Keratinocyte (primary cell): ENCODE measurements around the gene PRKD1. TPM values are rescaled to one million over a fixed set of nuclear protein-coding genes. Genes with fewer than 3 reads are reported as not detected.

Source experiments
- DNase-seq: peaks from one replicate; pipeline ENCODE4 v3.0.0-alpha.2; 2011; ENCODE audit warnings: low read depth, missing footprints, low spot score
- FAIRE-seq: peaks from 2 replicates; lab custom pipeline; 2011; peaks lifted over from hg19 to GRCh38; lab: Jason Lieb, UNC
- H2AFZ ChIP-seq: 2 replicates; pipeline ENCODE4 v1.6.0; 2012; ENCODE audit warnings: low read length, control low read depth, inconsistent platforms; ENCODE audit not compliant: control insufficient read depth
- H3K27ac ChIP-seq: 2 replicates; pipeline ENCODE4 v1.5.1; 2011; ENCODE audit warnings: low read length; ENCODE audit not compliant: control insufficient read depth, insufficient read depth
- H3K27me3 ChIP-seq: 3 replicates; pipeline ENCODE4 v1.6.0; 2011; ENCODE audit warnings: low read length; ENCODE audit not compliant: control insufficient read depth, insufficient read depth; ENCODE audit errors: extremely low read depth
- H3K36me3 ChIP-seq, 2 experiments: 2 replicates in 1 of 2; 3 replicates in 1 of 2; pipeline ENCODE4 v1.5.1; 2011; ENCODE audit warnings: low read length in 2 of 2, mild to moderate bottlenecking in 1 of 2; ENCODE audit not compliant: control insufficient read depth in 2 of 2, insufficient read depth in 2 of 2; ENCODE audit errors: extremely low read depth in 1 of 2
- H3K4me1 ChIP-seq: 3 replicates; pipeline ENCODE4 v1.5.1; 2011; ENCODE audit warnings: low read length; ENCODE audit not compliant: control insufficient read depth, insufficient read depth; ENCODE audit errors: extremely low read depth
- H3K4me2 ChIP-seq: 3 replicates; pipeline ENCODE4 v1.6.0; 2011; ENCODE audit warnings: low read depth, low read length; ENCODE audit not compliant: control insufficient read depth, insufficient read depth; ENCODE audit errors: extremely low read depth
- H3K4me3 ChIP-seq, 3 experiments: fragments of 200-600 bp in 1 of 3; sonication (generic) in 1 of 3; 2 replicates in 2 of 3; 3 replicates in 1 of 3; pipeline ENCODE4 v1.5.1; 2011 to 2016; ENCODE audit warnings: low read length in 3 of 3, mild to moderate bottlenecking in 3 of 3, control low read depth in 2 of 3, inconsistent platforms in 1 of 3, low read depth in 1 of 3, mixed read lengths in 1 of 3, mixed run types in 1 of 3, moderate library complexity in 1 of 3; ENCODE audit not compliant: control insufficient read depth in 2 of 3, insufficient read depth in 2 of 3; ENCODE audit errors: extremely low read depth in 1 of 3
- H3K79me2 ChIP-seq: 2 replicates; pipeline ENCODE4 v1.6.0; 2012; ENCODE audit warnings: low read length; ENCODE audit not compliant: control insufficient read depth, insufficient read depth
- H3K9ac ChIP-seq: 3 replicates; pipeline ENCODE4 v1.6.0; 2011; ENCODE audit warnings: low read length; ENCODE audit not compliant: control insufficient read depth, insufficient read depth; ENCODE audit errors: extremely low read depth
- H3K9me1 ChIP-seq: 3 replicates; pipeline ENCODE4 v1.6.0; 2011; ENCODE audit warnings: low read length; ENCODE audit not compliant: control insufficient read depth, insufficient read depth; ENCODE audit errors: extremely low read depth
- H3K9me3 ChIP-seq: 2 replicates; pipeline ENCODE4 v1.5.1; 2012; ENCODE audit warnings: low read depth, low read length; ENCODE audit not compliant: control insufficient read depth
- H4K20me1 ChIP-seq: 3 replicates; pipeline ENCODE4 v1.6.0; 2011; ENCODE audit warnings: low read length; ENCODE audit not compliant: control insufficient read depth, insufficient read depth; ENCODE audit errors: extremely low read depth
- CTCF ChIP-seq, 3 experiments: IDR thresholded peaks in 1 of 3; conservative IDR thresholded peaks in 1 of 3; optimal IDR thresholded peaks in 1 of 3; 2 replicates in 2 of 3; 3 replicates in 1 of 3; pipeline versions ENCODE3 to v1.5.1; 2011; ENCODE audit warnings: low read length in 3 of 3, mild to moderate bottlenecking in 3 of 3, moderate library complexity in 2 of 3, control low read depth in 1 of 3, inconsistent platforms in 1 of 3; ENCODE audit not compliant: insufficient read depth in 2 of 3; ENCODE audit errors: extremely low read depth in 1 of 3
- EZH2 ChIP-seq: IDR thresholded peaks from one replicate; pipeline ENCODE4 v1.6.1; 2012; ENCODE audit warnings: inconsistent platforms, mild to moderate bottlenecking, low read length, moderate library complexity
- dilution Hi-C: fragments of 300-500 bp; cut with MboI; formaldehyde crosslinking; loops from one replicate; pipeline ENCODE4 v1.7.0; 2020; ENCODE audit warnings: low sequenced_read_pairs; ENCODE audit not compliant: extremely low pct_ligation_motif_present
- polyA plus RNA-seq, 5 experiments: library from polyadenylated mRNA; depleted of rRNA in 3 of 5; stranded (reverse) in 3 of 5; stranded (forward) in 1 of 5; unstranded in 1 of 5; fragments of >200 nt; gene quantifications; 1 replicate in 1 of 5; 2 replicates in 3 of 5; 3 replicates in 1 of 5; pipeline versions ENCODE4 v1.2.1 to v1.2.3, GENCODE V29; 2011 to 2012; ENCODE audit warnings: missing spikeins in 2 of 5, low read depth in 1 of 5, low replicate concordance in 1 of 5

PRKD1 gene
- polyA plus RNA-seq, 1 donor (not counting 4 experiments of a cell fraction or from before 2014, with no cell fraction given): 0.49 TPM

- no peaks in the 10 kb centered on the region for H3K4me1 ChIP-seq
- FAIRE-seq: no peak
- H3K27ac ChIP-seq: no peak overlapping the region
- H3K36me3 ChIP-seq: no peaks in the 10 kb centered on the region
- H2AFZ ChIP-seq: no peak overlapping the region
- no peak overlapping the region for H3K4me2 ChIP-seq
- no peaks in the 10 kb centered on the region for H3K27me3 ChIP-seq
- H3K9me1 ChIP-seq: no peaks in the 10 kb centered on the region
- dilution Hi-C loops: no loop called here
- DNase-seq: no peak
- no peak overlapping the region for H3K9ac ChIP-seq
- no peaks in the 10 kb centered on the region for H3K9me3 ChIP-seq
- no peak overlapping the region for H3K4me3 ChIP-seq
- H3K79me2 ChIP-seq: no peaks in the 10 kb centered on the region
- no peak for TF ChIP-seq CTCF (optimal IDR thresholded peaks at IDR 0.05 in 1 of 3, IDR thresholded peaks at IDR 0.05 in 1 of 3, conservative IDR thresholded peaks at IDR 0.05 in 1 of 3; ENCODE audit: extremely low read depth in 1 of 3, insufficient read depth in 2 of 3, low read length in 3 of 3)
- no peak for TF ChIP-seq EZH2
- H4K20me1 ChIP-seq: no peaks in the 10 kb centered on the region
Observed at GRCh38 chr14:29799464-29800095, 128.1 kb downstream of the PRKD1 start.

GRCh38 chr14:29798811-29799210 lies 128.8 kb downstream of the PRKD1 start:
- H4K20me1 ChIP-seq: no peaks in the 10 kb centered on the region
- H3K27ac ChIP-seq: no peak overlapping the region
- H3K4me1 ChIP-seq: no peaks in the 10 kb centered on the region
- no peak overlapping the region for H3K9ac ChIP-seq
- H3K4me3 ChIP-seq: no peak overlapping the region
- no peaks in the 10 kb centered on the region for H3K9me3 ChIP-seq
- H3K27me3 ChIP-seq: no peaks in the 10 kb centered on the region
- DNase-seq: no peak
- H3K79me2 ChIP-seq: no peaks in the 10 kb centered on the region
- TF ChIP-seq EZH2 (no peak), CTCF (optimal IDR thresholded peaks at IDR 0.05 in 1 of 3, IDR thresholded peaks at IDR 0.05 in 1 of 3, conservative IDR thresholded peaks at IDR 0.05 in 1 of 3; ENCODE audit: extremely low read depth in 1 of 3, insufficient read depth in 2 of 3, low read length in 3 of 3) (no peak)
- no peak overlapping the region for H2AFZ ChIP-seq
- no peaks in the 10 kb centered on the region for H3K9me1 ChIP-seq
- FAIRE-seq: no peak
- H3K36me3 ChIP-seq: no peaks in the 10 kb centered on the region
- dilution Hi-C loops: no loop called here
- H3K4me2 ChIP-seq: no peak overlapping the region
